Stimulated activated CD8-positive, alpha-beta memory T cell treated with anti-CD3 and anti-CD28 coated beads, Interleukin-7, amount 100 ng/mL, for 4 hours (primary cell): ENCODE results near the gene RPSA.
"Not testable (repeated sequence)": the region's sequence is repeated elsewhere in the genome, so short reads cannot be mapped to it uniquely, and the experiment has no call there.

Experiments used
- DNase-seq, 2 donors: peaks; one replicate each; pipeline ENCODE4 v3.0.0-alpha.2; 2020; ENCODE audit warnings: low read depth in 2 of 2

RPSA gene

DNA sequence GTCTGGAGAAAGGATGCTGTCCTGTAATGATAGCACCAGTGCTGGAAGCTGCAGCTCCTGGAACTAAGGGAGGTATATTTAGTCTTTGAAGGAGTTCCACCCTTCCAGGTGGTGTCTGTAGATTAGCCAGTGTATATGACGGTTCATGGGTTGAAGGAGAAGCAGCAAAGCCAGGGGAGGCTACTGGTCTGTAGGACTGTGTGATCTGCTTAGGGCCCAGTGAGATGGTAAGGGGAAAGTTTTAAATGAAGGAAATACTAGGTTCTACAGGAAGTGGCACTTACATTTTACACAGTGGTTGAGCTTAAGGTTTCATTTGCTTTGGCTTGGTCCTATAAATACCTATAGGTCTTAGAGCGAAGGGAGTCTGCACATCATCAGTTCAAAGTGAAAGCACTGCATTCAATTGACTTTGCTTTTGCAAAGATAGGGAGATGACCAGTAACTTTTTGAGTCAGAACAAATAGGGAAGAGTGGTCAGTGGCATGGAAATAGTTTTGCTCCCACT is 17.7 kb upstream of the RPSA start:
- DNase-seq, result no peak

DNA sequence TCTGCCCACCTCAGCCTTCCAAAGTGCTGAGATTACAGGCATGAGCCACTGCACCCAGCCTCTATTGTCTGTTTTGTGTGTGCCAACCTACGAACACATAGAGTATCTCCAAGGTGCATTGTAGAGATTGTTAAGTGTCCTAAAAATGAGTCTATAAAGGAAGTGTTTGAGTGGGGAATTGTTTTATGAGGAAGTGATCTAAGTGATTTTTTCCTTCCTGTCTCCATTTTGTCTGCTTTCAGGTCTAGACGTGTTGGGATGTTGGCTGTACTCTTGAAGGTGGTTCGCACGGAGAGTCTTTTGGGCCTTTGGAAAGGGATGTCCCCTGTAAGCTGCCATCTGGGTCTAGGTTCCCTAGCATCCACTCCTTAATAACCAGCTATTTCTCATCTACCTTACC is 16.3 kb upstream of the RPSA start:
- DNase-seq, result no peak

DNA sequence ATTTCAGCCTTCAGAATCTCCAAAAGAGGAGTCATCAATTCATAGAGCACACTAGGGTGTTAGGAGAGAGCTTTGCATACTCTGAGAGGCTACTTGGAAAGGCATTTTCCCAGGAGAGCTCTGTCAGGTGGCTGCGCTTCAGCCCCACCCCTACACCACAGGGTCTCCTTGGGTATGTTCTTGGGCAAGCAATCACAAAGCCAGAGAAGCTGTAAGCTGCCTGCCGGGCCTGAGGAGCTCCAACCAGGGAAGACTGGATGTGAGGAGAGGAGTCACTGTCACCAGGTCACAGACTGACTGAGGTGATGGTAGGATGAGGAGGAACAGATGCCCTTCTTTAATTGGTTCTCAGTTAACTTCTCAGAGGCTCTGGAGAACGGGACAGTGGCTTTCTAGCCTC is 9.8 kb upstream of the RPSA start:
- no peak for DNase-seq

DNA sequence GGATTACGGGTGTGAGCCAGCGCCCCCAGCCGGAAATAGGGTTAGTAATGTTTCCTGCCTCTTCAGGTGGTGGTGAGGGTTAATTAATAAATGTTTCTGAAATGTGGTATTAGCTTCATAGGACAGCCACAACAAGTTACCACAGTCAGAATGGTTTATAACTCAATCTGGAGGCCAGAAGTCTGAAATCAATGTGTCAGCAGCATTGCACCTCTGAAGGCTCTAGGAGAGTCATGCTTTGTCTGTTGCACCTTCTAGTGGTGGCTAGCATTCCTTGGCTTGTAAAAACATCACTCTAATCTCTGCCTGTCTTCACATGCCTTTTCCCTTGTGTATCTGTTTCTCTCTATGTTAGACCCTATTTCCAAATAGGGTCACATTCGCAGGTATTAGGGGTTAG is 7.8 kb upstream of the RPSA start:
- DNase-seq, result no peak

DNA sequence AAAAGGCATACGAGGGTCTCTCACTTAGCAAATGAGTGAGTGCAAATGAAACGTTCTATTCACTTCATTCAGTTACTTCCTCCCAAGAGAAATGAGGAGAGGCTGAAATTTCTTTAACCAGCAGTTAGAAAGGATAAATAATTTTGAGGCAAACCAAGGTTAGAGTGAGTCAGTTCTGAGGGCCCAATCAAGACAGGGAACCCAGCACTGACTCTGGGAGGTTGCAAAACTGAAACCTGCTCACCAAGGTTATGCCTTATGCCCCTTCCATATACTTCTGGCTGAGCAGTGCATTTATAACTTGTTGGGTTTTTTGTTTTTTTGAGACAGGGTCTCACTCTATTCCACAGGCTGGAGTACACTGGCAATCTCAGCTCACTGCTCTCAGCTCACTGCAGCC is 4.5 kb upstream of the RPSA start:
- no peak for DNase-seq

DNA sequence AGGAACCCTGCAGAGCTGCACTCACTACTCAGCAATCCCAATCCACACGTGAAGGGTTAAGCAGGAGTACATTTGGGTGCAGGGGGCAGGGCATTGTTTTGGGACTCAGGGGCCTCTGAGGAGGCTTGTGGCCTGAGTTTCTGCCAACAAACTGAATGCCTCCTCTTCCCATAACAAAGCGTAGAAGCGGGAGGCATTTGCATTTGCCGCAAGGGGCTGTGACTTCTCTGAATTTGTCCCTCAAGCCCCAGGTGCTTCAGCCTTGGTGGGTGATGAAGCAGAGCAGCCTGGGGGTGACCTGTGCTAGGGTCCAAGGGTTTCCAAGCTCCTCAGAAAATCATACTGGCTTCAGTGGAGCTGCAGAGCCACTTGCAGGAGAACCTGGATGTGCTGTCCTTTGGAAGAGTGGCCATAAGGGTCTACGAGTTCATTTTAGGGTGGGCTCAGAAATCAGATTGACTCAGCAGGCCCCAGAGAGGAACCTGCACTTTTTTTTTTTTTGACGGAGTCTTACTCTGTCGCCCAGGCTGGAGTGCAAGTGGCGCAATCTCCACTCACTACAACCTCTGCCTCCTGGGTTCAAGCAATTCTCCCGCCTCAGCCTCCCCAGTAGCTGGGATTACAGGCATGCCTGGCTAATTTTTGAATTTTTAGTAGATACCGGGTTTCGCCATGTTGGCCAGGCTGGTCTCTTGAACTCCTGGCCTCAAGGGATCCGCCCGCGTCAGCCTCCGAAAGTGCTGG is 1.4 kb upstream of the RPSA start:
- no peak for DNase-seq

DNA sequence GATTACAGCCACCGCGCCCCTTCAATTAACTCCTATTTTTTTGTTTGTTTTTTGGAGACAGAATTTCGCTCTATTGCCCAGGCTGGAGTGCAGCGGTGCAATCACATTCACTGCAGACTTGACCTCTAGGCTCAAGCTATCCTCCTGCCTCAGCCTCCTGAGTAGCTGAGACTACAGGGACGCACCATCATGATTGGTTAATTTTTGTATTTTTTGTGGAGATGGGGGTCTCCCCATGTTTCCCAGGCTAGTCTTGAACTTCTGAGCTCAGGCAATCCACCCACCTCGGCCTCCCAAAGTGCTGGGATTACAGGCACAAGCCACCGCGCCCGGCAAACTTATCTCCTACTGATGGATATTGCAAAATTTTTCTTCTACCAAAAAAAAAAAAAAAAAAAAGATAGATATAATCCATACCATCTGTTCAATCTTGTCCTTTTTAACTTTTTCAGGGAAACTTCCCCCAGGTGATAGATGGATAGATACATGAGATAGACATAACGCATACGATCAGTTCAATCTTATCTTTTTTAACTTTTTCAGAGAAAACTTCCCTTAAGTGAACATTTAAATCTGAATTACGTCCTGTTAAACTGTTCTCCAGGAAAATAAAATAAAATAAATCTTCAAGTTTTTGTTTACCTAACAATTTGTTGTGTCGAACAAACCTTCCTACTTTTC is 693 bp upstream of the RPSA start:
- no peak for DNase-seq

DNA sequence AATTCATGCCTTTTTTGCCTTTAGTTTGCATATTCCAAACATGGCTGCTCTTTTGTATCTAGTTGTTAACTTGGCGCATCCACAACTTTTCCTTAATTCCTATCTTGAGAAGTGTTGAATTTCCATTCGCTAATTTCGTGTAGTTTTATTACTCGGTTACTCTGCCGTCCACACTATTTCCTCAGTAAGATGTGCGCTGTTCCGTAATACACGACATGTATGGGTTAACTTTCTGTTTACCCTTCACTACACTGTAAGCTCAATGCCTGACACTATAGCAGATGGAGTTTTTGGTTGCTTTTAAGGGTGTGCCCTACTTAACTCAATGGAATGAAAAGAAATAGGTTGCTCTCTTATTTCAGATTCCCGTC is 724 bp downstream of the RPSA start:
- DNase-seq, result no peak

DNA sequence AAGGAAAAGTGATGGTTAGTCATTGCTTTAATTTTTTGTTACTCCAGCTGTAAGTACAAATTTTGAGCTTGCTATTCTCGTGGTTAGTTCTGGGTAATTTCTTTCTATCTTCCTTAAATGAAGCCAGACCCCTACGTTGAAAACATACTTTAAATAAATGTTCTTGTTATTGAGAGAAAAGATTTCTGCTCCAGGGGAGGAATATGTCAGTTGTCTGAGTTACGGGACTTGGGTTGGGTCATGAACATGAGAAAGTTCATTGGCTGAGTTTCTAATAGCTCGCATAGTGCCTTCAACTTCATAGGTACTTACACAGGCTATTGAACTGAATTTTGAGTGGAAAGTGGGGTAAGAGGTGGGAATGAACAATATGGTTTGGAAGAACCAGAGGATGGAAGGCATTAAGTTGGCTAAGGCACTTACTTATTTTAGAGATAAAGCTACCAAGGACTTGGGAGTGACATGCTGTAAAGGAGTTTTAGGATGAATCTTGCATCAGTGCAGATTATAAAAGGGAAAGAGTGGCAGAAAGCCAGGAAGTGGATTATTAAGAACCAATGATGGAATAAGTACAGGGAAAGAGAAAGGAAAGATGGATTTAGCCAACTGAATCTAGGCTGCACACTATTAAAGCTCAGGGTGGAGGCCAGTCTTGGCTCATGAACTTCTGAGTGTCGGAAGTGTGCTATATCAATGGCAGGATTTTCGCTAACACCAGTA is 1.4 kb downstream of the RPSA start:
- DNase-seq, result no peak

DNA sequence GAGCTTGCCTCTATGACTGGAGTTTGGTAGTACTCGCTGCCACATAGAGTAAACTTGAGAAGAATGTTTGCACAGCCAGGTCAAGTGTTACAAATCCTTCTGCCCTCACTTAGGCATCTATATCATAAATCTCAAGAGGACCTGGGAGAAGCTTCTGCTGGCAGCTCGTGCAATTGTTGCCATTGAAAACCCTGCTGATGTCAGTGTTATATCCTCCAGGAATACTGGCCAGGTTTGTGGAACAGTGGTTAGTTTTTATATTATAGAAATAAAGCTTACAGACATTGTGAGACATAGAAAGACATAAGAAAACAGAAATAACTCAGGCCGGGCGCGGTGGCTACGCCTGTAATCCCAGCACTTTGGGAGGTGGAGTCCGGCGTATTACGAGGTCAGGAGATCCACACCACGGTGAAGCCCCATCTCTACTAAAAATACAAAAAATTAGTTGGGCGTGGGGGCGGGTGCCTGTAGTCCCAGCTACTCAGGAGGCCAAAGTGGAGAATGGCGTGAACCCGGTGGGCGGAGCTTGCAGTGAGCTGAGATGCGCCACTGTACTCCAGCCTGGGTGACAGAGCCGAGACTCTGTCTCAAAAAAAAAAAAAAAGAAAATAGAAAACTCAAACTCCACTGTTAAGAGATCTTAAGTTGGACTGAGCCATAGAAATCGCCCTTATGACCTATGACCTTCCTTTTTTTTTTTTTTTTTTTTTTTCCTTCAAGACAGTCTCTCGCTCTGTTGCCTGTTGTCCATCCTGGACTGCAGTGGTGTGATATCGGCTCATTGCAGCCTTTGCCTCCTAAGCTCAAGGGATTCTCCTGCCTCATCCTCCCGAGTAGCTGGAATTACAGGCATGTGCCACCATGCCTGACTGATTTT is 2.2 kb downstream of the RPSA start:
- no peak for DNase-seq

DNA sequence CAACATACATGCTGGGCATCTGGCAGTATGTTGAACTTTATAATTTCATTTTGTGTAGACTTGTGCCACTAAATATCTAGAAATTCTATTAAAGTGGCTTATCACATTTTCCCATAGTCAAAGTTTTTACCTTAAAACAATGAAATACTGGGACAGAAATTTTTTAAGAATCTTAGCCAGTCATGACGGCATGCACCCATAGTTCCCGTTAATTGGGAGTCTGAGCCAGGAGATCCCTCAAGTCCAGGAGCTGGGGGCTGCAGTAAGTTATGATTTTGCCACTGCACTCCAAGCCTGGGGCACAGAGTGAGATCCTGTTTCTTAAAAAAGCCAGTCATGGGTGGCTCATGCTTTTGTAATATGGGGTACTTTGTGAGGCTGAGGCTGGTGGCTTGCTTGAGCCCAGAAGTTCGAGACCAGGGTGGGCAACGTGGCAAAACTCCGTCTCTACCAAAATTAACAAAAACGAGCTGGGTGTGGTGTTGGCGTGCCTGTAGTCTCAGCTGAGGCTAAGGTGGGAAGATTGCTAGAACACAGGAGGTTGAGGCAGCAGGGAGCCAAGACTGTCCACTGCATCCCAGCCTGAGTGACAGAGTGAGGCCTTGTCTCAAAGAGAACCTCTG is 3.1 kb downstream of the RPSA start:
- no peak for DNase-seq

DNA sequence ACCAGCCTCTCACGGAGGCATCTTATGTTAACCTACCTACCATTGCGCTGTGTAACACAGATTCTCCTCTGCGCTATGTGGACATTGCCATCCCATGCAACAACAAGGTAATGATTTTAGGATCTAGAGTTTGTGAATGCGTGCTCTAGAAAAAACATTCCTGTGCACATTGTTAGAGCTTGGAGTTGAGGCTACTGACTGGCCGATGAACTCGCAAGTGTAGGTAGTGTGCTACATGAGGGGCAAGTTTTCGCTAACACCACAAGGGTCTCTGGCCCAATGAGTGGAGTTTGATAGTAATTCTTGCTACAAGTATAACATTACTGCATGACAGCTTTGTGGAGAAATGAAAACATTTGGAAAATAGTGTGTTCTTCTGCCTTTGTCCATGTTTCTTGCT is 4.4 kb downstream of the RPSA start:
- DNase-seq, result no peak

DNA sequence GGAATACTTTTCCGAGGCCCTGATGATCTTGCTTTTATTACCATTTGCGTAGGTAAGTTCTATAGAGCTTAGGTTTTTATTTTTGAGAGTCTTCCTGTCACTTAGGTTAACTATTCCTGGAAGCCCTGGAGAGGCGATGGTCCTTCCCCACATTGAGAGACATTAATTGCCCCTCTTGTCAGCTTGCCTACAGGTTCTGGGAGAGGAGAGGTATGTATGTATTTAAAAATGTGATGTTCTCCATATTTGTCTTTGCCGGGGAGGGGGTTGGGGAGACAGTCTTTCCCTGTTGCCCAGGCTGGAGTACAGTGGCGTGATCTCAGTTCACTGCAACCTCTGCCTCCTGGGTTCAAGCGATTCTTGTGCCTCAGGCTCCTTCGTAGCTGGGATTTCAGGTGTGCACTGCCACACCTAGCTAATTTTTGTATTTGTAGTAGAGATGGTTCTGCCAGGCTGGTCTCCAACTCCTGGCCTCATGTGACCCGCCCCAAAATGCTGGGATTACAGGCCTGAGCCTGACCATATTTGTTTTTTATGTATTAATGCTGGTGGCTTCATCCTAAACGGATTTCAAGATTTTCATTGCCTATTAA is 6.2 kb downstream of the RPSA start:
- DNase-seq, result no peak

DNA sequence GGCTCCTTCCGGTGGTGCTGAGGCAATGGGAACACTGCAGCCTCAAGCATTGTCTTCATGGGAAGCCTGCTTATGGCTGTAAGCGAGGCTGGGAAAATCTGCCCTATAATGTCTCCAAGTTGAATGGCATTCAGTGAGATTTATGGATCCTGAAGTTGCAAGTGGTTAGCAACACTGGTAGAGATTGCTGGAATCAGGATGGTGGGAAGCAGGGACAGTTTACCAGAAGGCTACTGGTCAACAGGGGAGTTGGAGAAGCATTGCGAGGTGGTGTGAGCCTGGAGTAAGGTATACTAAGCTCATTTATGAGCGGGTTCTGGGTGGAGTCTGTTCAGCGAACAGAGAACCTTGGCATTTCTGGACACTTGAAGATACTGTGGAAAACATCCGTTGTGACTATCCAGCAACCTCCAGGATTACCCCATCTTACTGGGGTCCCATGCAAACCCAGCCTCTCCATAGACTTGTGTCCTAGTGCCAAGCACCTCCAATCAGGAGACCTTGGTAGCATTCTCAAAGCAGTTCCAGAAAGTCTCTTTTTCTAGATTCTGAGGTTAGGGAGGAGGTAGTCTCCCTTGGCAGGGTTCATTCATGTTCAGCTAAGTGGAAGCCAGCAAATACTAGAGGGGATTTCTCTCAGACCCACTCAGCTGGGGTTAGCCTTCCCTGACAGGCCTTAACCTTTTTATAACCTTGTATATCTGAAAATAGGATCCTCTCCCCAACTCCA is 7.3 kb downstream of the RPSA start:
- DNase-seq, result no peak

DNA sequence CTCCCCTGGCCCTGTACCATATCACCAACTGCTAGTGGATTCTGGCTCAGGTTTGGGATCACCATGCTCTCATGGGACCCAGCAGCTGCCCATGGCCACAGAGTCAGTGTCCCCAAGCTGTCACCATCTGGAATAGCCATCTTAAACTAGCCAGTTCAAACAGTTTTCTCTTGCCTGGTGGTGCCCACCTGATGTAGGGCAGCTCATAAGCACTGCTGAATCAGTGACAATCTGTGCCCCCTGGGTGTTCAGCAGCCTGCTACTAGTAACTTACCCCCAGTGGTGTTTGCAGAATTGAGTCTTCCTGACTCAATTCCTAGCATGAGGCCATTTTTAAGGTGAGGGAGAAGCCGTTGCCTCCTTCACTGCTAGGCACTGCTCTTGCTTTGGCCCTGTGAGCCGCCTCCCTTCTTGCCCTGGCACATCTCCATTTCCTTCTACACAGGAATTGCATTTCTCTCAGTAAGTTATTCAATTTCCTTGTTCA is 7.9 kb downstream of the RPSA start:
- DNase-seq, result no peak

DNA sequence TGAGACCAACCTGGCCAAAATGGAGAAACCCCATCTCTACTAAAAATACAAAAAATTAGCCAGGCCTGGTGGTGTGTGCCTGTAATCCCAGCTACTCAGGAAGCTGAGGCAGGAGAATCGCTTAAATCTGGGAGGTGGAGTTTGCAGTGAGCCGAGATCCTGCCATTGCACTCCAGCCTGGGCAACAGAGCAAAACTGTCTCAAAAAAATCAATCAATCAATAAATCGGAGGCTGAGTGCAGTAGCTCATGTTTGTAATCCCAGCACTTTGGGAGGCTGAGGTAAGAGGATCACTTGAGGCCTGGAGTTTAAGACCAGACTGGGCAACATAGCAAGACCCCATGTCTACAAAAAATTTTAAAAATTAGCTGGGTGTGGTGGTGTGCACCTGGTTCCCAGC is 8.8 kb downstream of the RPSA start:
- DNase-seq, result not testable (repeated sequence)

DNA sequence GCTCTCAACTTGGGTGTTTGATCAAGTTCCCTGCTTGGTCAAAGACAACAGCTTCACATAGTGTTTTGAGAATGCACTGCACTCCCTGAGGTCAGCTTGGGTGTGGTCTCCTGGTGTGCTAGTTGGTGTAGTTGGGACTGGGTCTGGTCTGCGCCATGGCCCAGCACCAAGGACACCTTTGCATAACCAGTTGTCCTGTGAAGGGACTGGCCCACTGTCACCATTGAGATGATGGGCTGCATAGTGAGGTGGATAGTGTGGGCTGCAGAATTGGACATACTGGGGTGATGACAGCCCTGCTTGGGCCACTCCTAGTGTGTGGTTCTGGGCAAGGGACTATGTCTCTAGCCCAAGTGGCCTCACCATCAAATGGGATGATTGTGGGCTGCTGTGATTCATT is 9.5 kb downstream of the RPSA start:
- no peak for DNase-seq

DNA sequence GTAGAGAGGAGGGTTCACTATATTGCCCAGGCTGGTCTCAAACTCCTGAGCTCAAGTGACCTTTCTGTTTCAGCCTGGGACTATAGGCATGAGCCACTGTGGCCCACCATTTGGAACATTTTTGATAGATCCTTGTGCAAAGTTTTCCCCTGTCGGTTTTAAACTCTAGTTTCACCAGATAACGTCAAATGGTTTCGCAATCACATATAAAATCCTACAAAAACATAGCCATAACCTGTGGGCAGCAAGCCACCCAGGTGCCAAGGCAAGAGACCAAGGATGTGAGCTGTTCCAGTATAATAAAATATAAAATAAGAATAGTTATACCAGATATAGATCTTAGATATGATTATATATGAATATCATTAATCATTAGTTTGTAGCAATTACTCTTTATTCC is 10.5 kb downstream of the RPSA start:
- DNase-seq, result not testable (repeated sequence)

DNA sequence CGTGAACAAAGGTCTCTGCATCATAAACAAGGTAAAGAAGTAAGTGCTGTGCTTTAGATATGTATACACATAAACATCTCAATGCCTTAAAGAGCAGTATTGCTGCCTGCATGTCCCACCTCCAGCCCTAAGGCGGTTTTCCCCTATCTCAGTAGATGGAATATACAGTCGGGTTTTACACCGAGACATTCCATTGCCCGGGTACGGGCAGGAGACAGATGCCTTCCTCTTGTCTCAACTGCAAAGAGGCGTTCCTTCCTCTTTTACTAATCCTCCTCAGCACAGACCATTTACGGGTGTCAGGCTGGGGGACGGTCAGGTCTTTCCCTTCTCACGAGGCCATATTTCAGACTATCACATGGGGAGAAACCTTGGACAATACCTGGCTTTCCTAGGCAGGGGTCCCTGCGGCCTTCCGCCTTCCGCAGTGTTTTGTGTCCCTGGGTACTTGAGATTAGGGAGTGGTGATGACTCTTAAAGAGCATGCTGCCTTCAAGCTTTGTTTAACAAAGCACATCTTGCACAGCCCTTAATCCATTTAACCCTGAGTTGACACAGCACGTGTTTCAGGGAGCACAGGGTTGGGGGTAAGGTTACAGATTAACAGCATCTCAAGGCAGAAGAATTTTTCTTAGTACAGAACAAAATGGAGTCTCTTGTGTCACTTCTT is 12.2 kb downstream of the RPSA start:
- not testable (repeated sequence) for DNase-seq
